EL (cell line): ENCODE results near the gene KRCC1.
"Not testable (repeated sequence)": the region's sequence is repeated elsewhere in the genome, so short reads cannot be mapped to it uniquely, and the experiment has no call there.

Experiments
- DNase-seq: peaks from one replicate; pipeline ENCODE4 v3.0.0-alpha.2; 2016

Gene KRCC1

GRCh38 chr2:87992569-87992968 lies 63.0 kb downstream of the KRCC1 start:
- not testable (repeated sequence) for DNase-seq

GRCh38 chr2:87987473-87987872 lies 68.1 kb downstream of the KRCC1 start:
- not testable (repeated sequence) for DNase-seq

- DNase-seq: not testable (repeated sequence)
Measured at GRCh38 chr2:87985902-87986301, 69.7 kb downstream of the KRCC1 start.

- DNase-seq: not testable (repeated sequence)
Measured at GRCh38 chr2:87981182-87981581, 74.4 kb downstream of the KRCC1 start.
